ENCODE data around the gene PEX14. TPM values are rescaled to one million over a fixed set of nuclear protein-coding genes. Genes with fewer than 3 reads are reported as not detected.
"Not testable (repeated sequence)": the region's sequence is repeated elsewhere in the genome, so short reads cannot be mapped to it uniquely, and the experiment has no call there.

Gene PEX14
- total RNA-seq, 1 experiment from 2014 or later = 21.5 TPM

GRCh38 chr1:10444795-10445397 is 29.9 kb upstream of the PEX14 start:
- H3K9me3 ChIP-seq = no peaks in the 10 kb centered on the region
- DNase-seq = no peak
- H3K27me3 ChIP-seq = no peaks in the 10 kb centered on the region
- H3K36me3 ChIP-seq = no peaks in the 10 kb centered on the region; the same call in 1 of the 2 replicates
- H3K4me3 ChIP-seq = no peak overlapping the region

GRCh38 chr1:10446790-10447422 is 27.8 kb upstream of the PEX14 start:
- Histone ChIP-seq H3K36me3 (no peaks in the 10 kb centered on the region; the same call in 1 of the 2 replicates), H3K4me3 (no peak overlapping the region), H3K27me3 (no peaks in the 10 kb centered on the region), H3K9me3 (no peaks in the 10 kb centered on the region)
- DNase-seq = no peak

GRCh38 chr1:10449751-10450150 is 25.0 kb upstream of the PEX14 start, which contains the start of gene CORT:
TSS of gene CORT (plus strand) at chr1:10450031. CDS start at chr1:10450224, 193 bp downstream.
- no peak for DNase-seq
- Histone ChIP-seq H3K36me3 (no peaks in the 10 kb centered on the region), H3K9me3 (no peaks in the 10 kb centered on the region), H3K4me3 (no peak within 1 kb of the TSS), H3K27me3 (no peaks in the 10 kb centered on the region)

- no peak for DNase-seq
- Histone ChIP-seq H3K36me3 (no peaks in the 10 kb centered on the region), H3K9me3 (no peaks in the 10 kb centered on the region), H3K27me3 (no peaks in the 10 kb centered on the region), H3K4me3 (no peak overlapping the region)
These were observed 24.5 kb upstream of the PEX14 start for GRCh38 chr1:10450156-10450814.

- Histone ChIP-seq H3K4me3 (no peak overlapping the region), H3K9me3 (no peaks in the 10 kb centered on the region), H3K36me3 (no peaks in the 10 kb centered on the region; the same call in 1 of the 2 replicates), H3K27me3 (no peaks in the 10 kb centered on the region)
- no peak for DNase-seq
These were observed 23.9 kb upstream of the PEX14 start for GRCh38 chr1:10450836-10451235.

GRCh38 chr1:10451287-10451686 is 23.5 kb upstream of the PEX14 start:
- H3K27me3 ChIP-seq = no peaks in the 10 kb centered on the region
- peaks cover 2% of the 10 kb centered on the region; the same call in 1 of the 2 replicates for H3K36me3 ChIP-seq
- DNase-seq = peak; percentile 15
- H3K9me3 ChIP-seq = no peaks in the 10 kb centered on the region
- no peak overlapping the region for H3K4me3 ChIP-seq

GRCh38 chr1:10456048-10456447 is 18.7 kb upstream of the PEX14 start:
- Histone ChIP-seq H3K27me3 (no peaks in the 10 kb centered on the region), H3K4me3 (no peak overlapping the region), H3K36me3 (peaks cover 10% of the 10 kb centered on the region), H3K9me3 (no peaks in the 10 kb centered on the region)
- DNase-seq = no peak

GRCh38 chr1:10456661-10457060 is 18.1 kb upstream of the PEX14 start:
- H3K9me3 ChIP-seq = no peaks in the 10 kb centered on the region
- no peaks in the 10 kb centered on the region for H3K27me3 ChIP-seq
- H3K36me3 ChIP-seq = peaks cover 14% of the 10 kb centered on the region
- DNase-seq = no peak
- no peak overlapping the region for H3K4me3 ChIP-seq

- H3K27me3 ChIP-seq, H3K9me3 ChIP-seq, DNase-seq, H3K4me3 ChIP-seq: not testable (repeated sequence)
- H3K36me3 ChIP-seq = peaks cover 20% of the 10 kb centered on the region
These were observed 17.3 kb upstream of the PEX14 start for GRCh38 chr1:10457462-10457861.

- Histone ChIP-seq H3K9me3 (no peaks in the 10 kb centered on the region), H3K4me3 (no peak overlapping the region), H3K36me3 (peaks cover 23% of the 10 kb centered on the region), H3K27me3 (no peaks in the 10 kb centered on the region)
- no peak for DNase-seq
These were observed 16.9 kb upstream of the PEX14 start for GRCh38 chr1:10457875-10458274.

- DNase-seq = no peak
- H3K4me3 ChIP-seq = no peak overlapping the region
- H3K9me3 ChIP-seq = no peaks in the 10 kb centered on the region
- H3K36me3 ChIP-seq = peaks cover 23% of the 10 kb centered on the region
- no peaks in the 10 kb centered on the region for H3K27me3 ChIP-seq
These were observed 15.6 kb upstream of the PEX14 start for GRCh38 chr1:10459184-10459583.

GRCh38 chr1:10467078-10467477 is 7.7 kb upstream of the PEX14 start:
- H3K36me3 ChIP-seq = peaks cover 42% of the 10 kb centered on the region

GRCh38 chr1:10470043-10470442 is 4.7 kb upstream of the PEX14 start:
- Histone ChIP-seq H3K9me3 (no peaks in the 10 kb centered on the region), H3K36me3 (peaks cover 30% of the 10 kb centered on the region), H3K27me3 (no peaks in the 10 kb centered on the region), H3K4me3 (no peak overlapping the region)
- no peak for DNase-seq

More at GRCh38 chr1:10467078-10467477, 7.7 kb upstream of the PEX14 start:
- H3K4me3 ChIP-seq = no peak overlapping the region
- no peaks in the 10 kb centered on the region for H3K9me3 ChIP-seq
- no peak for DNase-seq
- H3K27me3 ChIP-seq = no peaks in the 10 kb centered on the region

- H3K4me3 ChIP-seq = peak overlapping the region; percentile 72
- H3K9me3 ChIP-seq = no peaks in the 10 kb centered on the region
- DNase-seq = no peak
- peaks cover 20% of the 10 kb centered on the region for H3K36me3 ChIP-seq
- H3K27me3 ChIP-seq = no peaks in the 10 kb centered on the region
These were observed 3.1 kb upstream of the PEX14 start for GRCh38 chr1:10471411-10472219.

GRCh38 chr1:10472220-10473144 is 2.3 kb upstream of the PEX14 start, which contains the start of gene DFFA:
TSS of gene DFFA (minus strand) at chr1:10472529. CDS start at chr1:10472458, 71 bp downstream.
- H3K4me3 ChIP-seq = peak within 1 kb of the TSS; percentile 72
- H3K36me3 ChIP-seq = peaks cover 15% of the 10 kb centered on the region
- H3K9me3 ChIP-seq = no peaks in the 10 kb centered on the region
- DNase-seq = peak; percentile 94
- no peaks in the 10 kb centered on the region for H3K27me3 ChIP-seq

Measured in MG63 (cell line).